Nephron (organoid): ENCODE results near the gene DCP1A.
"Not testable (repeated sequence)": the region's sequence is repeated elsewhere in the genome, so short reads cannot be mapped to it uniquely, and the experiment has no call there.

Experiments
- H3K27ac Mint-ChIP-seq, 3 experiments: 2 replicates each; pipeline ENCODE4 v1.8.0; 2020; ENCODE audit warnings: mixed read lengths in 3 of 3, mild to moderate bottlenecking in 2 of 3, moderate library complexity in 1 of 3
- H3K27me3 Mint-ChIP-seq: 2 replicates; pipeline ENCODE4 v1.8.0; 2021; ENCODE audit warnings: low read depth, mild to moderate bottlenecking, moderate library complexity, mixed read lengths
- H3K36me3 Mint-ChIP-seq: 2 replicates; pipeline ENCODE4 v1.8.0; 2020; ENCODE audit warnings: low read depth, mixed read lengths
- H3K4me1 Mint-ChIP-seq: 2 replicates; pipeline ENCODE4 v1.8.0; 2020; ENCODE audit warnings: mixed read lengths
- H3K4me3 Mint-ChIP-seq, 3 experiments: 2 replicates each; pipeline ENCODE4 v1.8.0; 2020; ENCODE audit warnings: mild to moderate bottlenecking in 3 of 3, mixed read lengths in 3 of 3, moderate library complexity in 2 of 3
- H3K9me3 Mint-ChIP-seq: 2 replicates; pipeline ENCODE4 v1.8.0; 2020; ENCODE audit warnings: mixed read lengths
- CTCF ChIP-seq, 3 experiments: fragments of 200-600 bp; sonication (generic); IDR thresholded peaks; one replicate each; pipeline ENCODE4 v1.5.0; 2021; ENCODE audit warnings: antibody characterized with exemption in 3 of 3; ENCODE audit not compliant: unreplicated experiment in 3 of 3

The DCP1A gene

GRCh38 chr3:53274938-53275605, 72.3 kb downstream of the DCP1A start:
- Mint-ChIP-seq H3K36me3 (no peaks in the 10 kb centered on the region), H3K27ac (no peak overlapping the region), H3K9me3 (no peaks in the 10 kb centered on the region), H3K4me1 (peaks cover 5% of the 10 kb centered on the region), H3K27me3 (no peaks in the 10 kb centered on the region), H3K4me3 (no peak overlapping the region)
- no peak for TF ChIP-seq CTCF (IDR thresholded peaks at IDR 0.05; ENCODE audit: unreplicated experiment in 3 of 3)

- Mint-ChIP-seq H3K27ac (no peak overlapping the region), H3K9me3 (no peaks in the 10 kb centered on the region), H3K4me3 (no peak overlapping the region), H3K27me3 (no peaks in the 10 kb centered on the region), H3K4me1 (peaks cover 10% of the 10 kb centered on the region), H3K36me3 (no peaks in the 10 kb centered on the region)
- TF ChIP-seq CTCF (IDR thresholded peaks at IDR 0.05; ENCODE audit: unreplicated experiment in 3 of 3) = no peak
Measured at GRCh38 chr3:53273146-53273670, 74.1 kb downstream of the DCP1A start.

- Mint-ChIP-seq H3K27ac (peak overlapping the region; percentile 37 to 71 (median 61)), H3K4me1 (peaks cover 10% of the 10 kb centered on the region), H3K4me3 (no peak overlapping the region), H3K36me3 (no peaks in the 10 kb centered on the region), H3K9me3 (no peaks in the 10 kb centered on the region), H3K27me3 (peaks cover 4% of the 10 kb centered on the region)
- TF ChIP-seq CTCF (IDR thresholded peaks at IDR 0.05; ENCODE audit: unreplicated experiment in 3 of 3) = no peak
Measured at GRCh38 chr3:53269888-53270880, 77.2 kb downstream of the DCP1A start.

- H3K36me3 Mint-ChIP-seq, H3K9me3 Mint-ChIP-seq, H3K27ac Mint-ChIP-seq, H3K27me3 Mint-ChIP-seq, H3K4me3 Mint-ChIP-seq: not testable (repeated sequence)
- peaks cover 10% of the 10 kb centered on the region for H3K4me1 Mint-ChIP-seq
Measured at GRCh38 chr3:53269193-53269592, 78.2 kb downstream of the DCP1A start.

- no peak overlapping the region for H3K27ac Mint-ChIP-seq
- H3K9me3 Mint-ChIP-seq = no peaks in the 10 kb centered on the region
- H3K27me3 Mint-ChIP-seq = peaks cover 6% of the 10 kb centered on the region
- no peak overlapping the region for H3K4me3 Mint-ChIP-seq
- TF ChIP-seq CTCF (IDR thresholded peaks at IDR 0.05; ENCODE audit: unreplicated experiment in 3 of 3) = no peak
- no peaks in the 10 kb centered on the region for H3K36me3 Mint-ChIP-seq
- peaks cover 10% of the 10 kb centered on the region for H3K4me1 Mint-ChIP-seq
Measured at GRCh38 chr3:53267766-53268165, 79.6 kb downstream of the DCP1A start.

GRCh38 chr3:53264718-53265117, 82.6 kb downstream of the DCP1A start:
- H3K27ac Mint-ChIP-seq = no peak overlapping the region
- H3K4me1 Mint-ChIP-seq = peaks cover 3% of the 10 kb centered on the region
- H3K9me3 Mint-ChIP-seq = no peaks in the 10 kb centered on the region
- no peaks in the 10 kb centered on the region for H3K36me3 Mint-ChIP-seq
- H3K27me3 Mint-ChIP-seq = peaks cover 6% of the 10 kb centered on the region
- H3K4me3 Mint-ChIP-seq = no peak overlapping the region
- TF ChIP-seq CTCF (IDR thresholded peaks at IDR 0.05; ENCODE audit: unreplicated experiment in 3 of 3) = no peak
